GM23338 (cell line): Measurements from ENCODE around the gene INO80B. TPM values are rescaled to one million over a fixed set of nuclear protein-coding genes. Genes with fewer than 3 reads are reported as not detected.

Source experiments
- ATAC-seq: fragments of 200-7000 bp; cut with Tn5 transposase; 3 replicates; pipeline ENCODE4 v1.9.1; 2020
- DNase-seq: peaks from one replicate; pipeline ENCODE4 v3.0.0-alpha.2; 2015; ENCODE audit warnings: low spot score
- H2AFZ ChIP-seq: fragments of 200-600 bp; sonication (generic); 2 replicates; pipeline ENCODE4 v1.8.0; 2016; ENCODE audit warnings: antibody characterized with exemption, mild to moderate bottlenecking, moderate library complexity
- H3F3A ChIP-seq: fragments of 200-600 bp; sonication (generic); replicated peaks from 2 replicates; pipeline ENCODE4 v1.8.0; 2017; ENCODE audit warnings: antibody characterized with exemption, mixed run types, low read depth
- H3K27ac ChIP-seq: fragments of 200-600 bp; sonication (generic); 2 replicates; pipeline ENCODE4 v1.6.1; 2016; ENCODE audit warnings: low read depth
- H3K27me3 ChIP-seq: fragments of 200-600 bp; sonication (generic); 2 replicates; pipeline ENCODE4 v1.8.0; 2016; ENCODE audit warnings: mild to moderate bottlenecking, mixed run types, moderate library complexity; ENCODE audit not compliant: insufficient read depth
- H3K36me3 ChIP-seq: fragments of 200-600 bp; sonication (generic); 2 replicates; pipeline ENCODE4 v1.8.0; 2016; ENCODE audit warnings: mild to moderate bottlenecking; ENCODE audit not compliant: insufficient read depth
- H3K4me1 ChIP-seq: fragments of 200-600 bp; sonication (generic); 2 replicates; pipeline ENCODE4 v1.8.0; 2016; ENCODE audit warnings: mild to moderate bottlenecking, moderate library complexity; ENCODE audit not compliant: insufficient read depth
- H3K4me2 ChIP-seq: fragments of 200-600 bp; sonication (generic); 2 replicates; pipeline ENCODE4 v1.7.1; 2017; ENCODE audit warnings: mixed run types
- H3K4me3 ChIP-seq: fragments of 200-600 bp; sonication (generic); 2 replicates; pipeline ENCODE4 v1.6.1; 2016; ENCODE audit warnings: mixed run types
- H3K79me2 ChIP-seq: fragments of 200-600 bp; sonication (generic); replicated peaks from 2 replicates; pipeline ENCODE4 v1.8.0; 2017; ENCODE audit warnings: mild to moderate bottlenecking; ENCODE audit not compliant: insufficient read depth
- H3K9me2 ChIP-seq: fragments of 200-600 bp; sonication (generic); 2 replicates; pipeline ENCODE4 v1.8.0; 2017; ENCODE audit not compliant: insufficient read depth
- H4K20me1 ChIP-seq: fragments of 200-600 bp; sonication (generic); replicated peaks from 2 replicates; pipeline ENCODE4 v1.8.0; 2017; ENCODE audit warnings: mild to moderate bottlenecking; ENCODE audit not compliant: insufficient read depth
- H3K27ac Mint-ChIP-seq: 2 replicates; pipeline ENCODE4 v1.8.0; 2020; ENCODE audit warnings: inconsistent platforms, mild to moderate bottlenecking, moderate library complexity, mixed read lengths
- H3K27me3 Mint-ChIP-seq: 3 replicates; pipeline ENCODE4 v1.8.0; 2022; ENCODE audit warnings: low read depth, mild to moderate bottlenecking, moderate library complexity, mixed read lengths, inconsistent platforms; ENCODE audit not compliant: insufficient read depth, poor library complexity
- H3K36me3 Mint-ChIP-seq: 3 replicates; pipeline ENCODE4 v1.8.0; 2021; ENCODE audit warnings: low read depth, mild to moderate bottlenecking, inconsistent platforms, moderate library complexity, mixed read lengths
- H3K4me1 Mint-ChIP-seq: 3 replicates; pipeline ENCODE4 v1.8.0; 2020; ENCODE audit warnings: mild to moderate bottlenecking, inconsistent platforms, mixed read lengths
- H3K4me3 Mint-ChIP-seq: 3 replicates; pipeline ENCODE4 v1.8.0; 2021; ENCODE audit warnings: moderate library complexity, mild to moderate bottlenecking, inconsistent platforms, mixed read lengths
- H3K9me3 Mint-ChIP-seq: 3 replicates; pipeline ENCODE4 v1.8.0; 2020; ENCODE audit warnings: moderate library complexity, mild to moderate bottlenecking, inconsistent platforms, mixed read lengths
- CREB1 ChIP-seq: fragments of 250-450 bp; sonication (Bioruptor Pico); IDR thresholded peaks from 2 replicates; pipeline ENCODE4 v1.5.0; 2020; ENCODE audit warnings: low read depth, mild to moderate bottlenecking, moderate library complexity
- CTCF ChIP-seq, 2 experiments: fragments of 200-600 bp in 1 of 2; sonication (generic) in 1 of 2; conservative IDR thresholded peaks; 2 replicates each; pipeline versions ENCODE4 v1.5.1 to v1.6.1; 2016 to 2017; ENCODE audit warnings: antibody characterized with exemption in 2 of 2, low read depth in 2 of 2, mild to moderate bottlenecking in 2 of 2, moderate library complexity in 1 of 2
- JUNB ChIP-seq: IDR thresholded peaks from one replicate; pipeline ENCODE4 v1.6.1; 2016; ENCODE audit warnings: antibody characterized with exemption; ENCODE audit not compliant: unreplicated experiment
- NANOG ChIP-seq: IDR thresholded peaks from 2 replicates; pipeline ENCODE4 v1.6.1; 2016; ENCODE audit warnings: antibody characterized with exemption, borderline replicate concordance
- POLR2AphosphoS5 ChIP-seq: IDR thresholded peaks from 2 replicates; pipeline ENCODE4 v1.6.1; 2016; ENCODE audit warnings: antibody characterized with exemption, low read depth
- STAT1 ChIP-seq: IDR thresholded peaks from one replicate; pipeline ENCODE4 v1.6.1; 2016; ENCODE audit warnings: antibody characterized with exemption; ENCODE audit not compliant: unreplicated experiment
- ZNF114 ChIP-seq: fragments of 250-450 bp; sonication (Bioruptor Pico); IDR thresholded peaks from 2 replicates; pipeline ENCODE4 v1.5.0; 2020; ENCODE audit warnings: mild to moderate bottlenecking, moderate library complexity
- ZNF331 ChIP-seq: fragments of 250-450 bp; sonication (Bioruptor Pico); IDR thresholded peaks from 2 replicates; pipeline ENCODE4 v1.5.0; 2020; ENCODE audit warnings: low read depth, mild to moderate bottlenecking, moderate library complexity
- polyA plus RNA-seq: library from polyadenylated mRNA; unstranded; fragments of >200 nt; fragmentation: Nextera tagmentation; extraction: Ambion mirVana; gene quantifications from 2 replicates; pipeline ENCODE4 v1.2.1, GENCODE V29; 2016
- total RNA-seq: library from RNA; depleted of rRNA; stranded (reverse); fragments of >200 nt; shearing (Covaris generic); gene quantifications from 2 replicates; pipeline ENCODE4 v1.2.3, GENCODE V29; 2014
- TF ChIP-seq, protein P1 (sequence below): fragments of 250-450 bp; sonication (Bioruptor Pico); IDR thresholded peaks from 2 replicates; pipeline ENCODE4 v1.5.0; 2020; ENCODE audit warnings: mild to moderate bottlenecking, moderate library complexity

Gene INO80B
- total and polyA plus RNA-seq, 2 experiments from 2014 or later, result 5.1 to 21.8 TPM

GRCh38 chr2:74450570-74451190, 4.2 kb upstream of the INO80B start:
- Histone ChIP-seq H3K4me3 (no peak overlapping the region), H3K27ac (no peak overlapping the region), H3K36me3 (no peaks in the 10 kb centered on the region), H3K4me1 (peaks cover 4% of the 10 kb centered on the region; the same call in 1 of the 2 replicates), H3K27me3 (no peaks in the 10 kb centered on the region), H3K79me2 (no peaks in the 10 kb centered on the region; the same call in 1 of the 2 replicates), H4K20me1 (no peaks in the 10 kb centered on the region), H3F3A (peaks cover 9% of the 10 kb centered on the region; the same call in 1 of the 2 replicates), H2AFZ (no peak overlapping the region), H3K9me2 (no peaks in the 10 kb centered on the region), H3K4me2 (no peak overlapping the region)
- ATAC-seq (no peak), DNase-seq (no peak)
- H3K9me3 Mint-ChIP-seq, result no peaks in the 10 kb centered on the region; the same call in 2 of the 3 replicates
- H3K27ac Mint-ChIP-seq, result no peak overlapping the region
- H3K4me1 Mint-ChIP-seq, result peaks cover 6% of the 10 kb centered on the region
- peaks cover 10% of the 10 kb centered on the region for H3K27me3 Mint-ChIP-seq
- no peaks in the 10 kb centered on the region for H3K36me3 Mint-ChIP-seq
- H3K4me3 Mint-ChIP-seq, result no peak overlapping the region
- TF ChIP-seq ZNF114 (CRISPR knock-in tag), result no peak
- TF ChIP-seq ZNF331 (CRISPR knock-in tag), result no peak

GRCh38 chr2:74457129-74457548, 2.3 kb downstream of the INO80B start:
- Histone ChIP-seq H3K4me2 (peak overlapping the region; percentile 88), H3K4me1 (peaks cover 17% of the 10 kb centered on the region), H3K9me2 (no peaks in the 10 kb centered on the region), H3K27ac (peak overlapping the region; percentile 98), H3K4me3 (peak overlapping the region; percentile 70), H3K27me3 (no peaks in the 10 kb centered on the region), H2AFZ (peak overlapping the region; percentile 89), H3K79me2 (peaks cover 5% of the 10 kb centered on the region), H4K20me1 (peaks cover 4% of the 10 kb centered on the region; the same call in 1 of the 2 replicates), H3F3A (peaks cover 21% of the 10 kb centered on the region), H3K36me3 (no peaks in the 10 kb centered on the region)
- Mint-ChIP-seq H3K27me3 (peaks cover 24% of the 10 kb centered on the region), H3K27ac (peak overlapping the region; percentile 94), H3K36me3 (peaks cover 8% of the 10 kb centered on the region), H3K4me3 (peak overlapping the region; percentile 94), H3K9me3 (no peaks in the 10 kb centered on the region; the same call in 1 of the 3 replicates), H3K4me1 (peaks cover 32% of the 10 kb centered on the region)
- ATAC-seq (peak; percentile 23; the same call in 2 of the 3 replicates), DNase-seq (no peak)
- TF ChIP-seq CTCF (conservative IDR thresholded peaks at IDR 0.05; ENCODE audit: low read depth in 2 of 2) (peak in 1 of 2 experiments; percentile 4; a peak in 1 of 4 replicates), STAT1 (no peak), NANOG (no peak), ZNF114 (CRISPR knock-in tag) (no peak), POLR2AphosphoS5 (no peak; the same call in none of the 2 replicates), JUNB (no peak), CREB1 (no peak)
- TF ChIP-seq, protein P1, sequence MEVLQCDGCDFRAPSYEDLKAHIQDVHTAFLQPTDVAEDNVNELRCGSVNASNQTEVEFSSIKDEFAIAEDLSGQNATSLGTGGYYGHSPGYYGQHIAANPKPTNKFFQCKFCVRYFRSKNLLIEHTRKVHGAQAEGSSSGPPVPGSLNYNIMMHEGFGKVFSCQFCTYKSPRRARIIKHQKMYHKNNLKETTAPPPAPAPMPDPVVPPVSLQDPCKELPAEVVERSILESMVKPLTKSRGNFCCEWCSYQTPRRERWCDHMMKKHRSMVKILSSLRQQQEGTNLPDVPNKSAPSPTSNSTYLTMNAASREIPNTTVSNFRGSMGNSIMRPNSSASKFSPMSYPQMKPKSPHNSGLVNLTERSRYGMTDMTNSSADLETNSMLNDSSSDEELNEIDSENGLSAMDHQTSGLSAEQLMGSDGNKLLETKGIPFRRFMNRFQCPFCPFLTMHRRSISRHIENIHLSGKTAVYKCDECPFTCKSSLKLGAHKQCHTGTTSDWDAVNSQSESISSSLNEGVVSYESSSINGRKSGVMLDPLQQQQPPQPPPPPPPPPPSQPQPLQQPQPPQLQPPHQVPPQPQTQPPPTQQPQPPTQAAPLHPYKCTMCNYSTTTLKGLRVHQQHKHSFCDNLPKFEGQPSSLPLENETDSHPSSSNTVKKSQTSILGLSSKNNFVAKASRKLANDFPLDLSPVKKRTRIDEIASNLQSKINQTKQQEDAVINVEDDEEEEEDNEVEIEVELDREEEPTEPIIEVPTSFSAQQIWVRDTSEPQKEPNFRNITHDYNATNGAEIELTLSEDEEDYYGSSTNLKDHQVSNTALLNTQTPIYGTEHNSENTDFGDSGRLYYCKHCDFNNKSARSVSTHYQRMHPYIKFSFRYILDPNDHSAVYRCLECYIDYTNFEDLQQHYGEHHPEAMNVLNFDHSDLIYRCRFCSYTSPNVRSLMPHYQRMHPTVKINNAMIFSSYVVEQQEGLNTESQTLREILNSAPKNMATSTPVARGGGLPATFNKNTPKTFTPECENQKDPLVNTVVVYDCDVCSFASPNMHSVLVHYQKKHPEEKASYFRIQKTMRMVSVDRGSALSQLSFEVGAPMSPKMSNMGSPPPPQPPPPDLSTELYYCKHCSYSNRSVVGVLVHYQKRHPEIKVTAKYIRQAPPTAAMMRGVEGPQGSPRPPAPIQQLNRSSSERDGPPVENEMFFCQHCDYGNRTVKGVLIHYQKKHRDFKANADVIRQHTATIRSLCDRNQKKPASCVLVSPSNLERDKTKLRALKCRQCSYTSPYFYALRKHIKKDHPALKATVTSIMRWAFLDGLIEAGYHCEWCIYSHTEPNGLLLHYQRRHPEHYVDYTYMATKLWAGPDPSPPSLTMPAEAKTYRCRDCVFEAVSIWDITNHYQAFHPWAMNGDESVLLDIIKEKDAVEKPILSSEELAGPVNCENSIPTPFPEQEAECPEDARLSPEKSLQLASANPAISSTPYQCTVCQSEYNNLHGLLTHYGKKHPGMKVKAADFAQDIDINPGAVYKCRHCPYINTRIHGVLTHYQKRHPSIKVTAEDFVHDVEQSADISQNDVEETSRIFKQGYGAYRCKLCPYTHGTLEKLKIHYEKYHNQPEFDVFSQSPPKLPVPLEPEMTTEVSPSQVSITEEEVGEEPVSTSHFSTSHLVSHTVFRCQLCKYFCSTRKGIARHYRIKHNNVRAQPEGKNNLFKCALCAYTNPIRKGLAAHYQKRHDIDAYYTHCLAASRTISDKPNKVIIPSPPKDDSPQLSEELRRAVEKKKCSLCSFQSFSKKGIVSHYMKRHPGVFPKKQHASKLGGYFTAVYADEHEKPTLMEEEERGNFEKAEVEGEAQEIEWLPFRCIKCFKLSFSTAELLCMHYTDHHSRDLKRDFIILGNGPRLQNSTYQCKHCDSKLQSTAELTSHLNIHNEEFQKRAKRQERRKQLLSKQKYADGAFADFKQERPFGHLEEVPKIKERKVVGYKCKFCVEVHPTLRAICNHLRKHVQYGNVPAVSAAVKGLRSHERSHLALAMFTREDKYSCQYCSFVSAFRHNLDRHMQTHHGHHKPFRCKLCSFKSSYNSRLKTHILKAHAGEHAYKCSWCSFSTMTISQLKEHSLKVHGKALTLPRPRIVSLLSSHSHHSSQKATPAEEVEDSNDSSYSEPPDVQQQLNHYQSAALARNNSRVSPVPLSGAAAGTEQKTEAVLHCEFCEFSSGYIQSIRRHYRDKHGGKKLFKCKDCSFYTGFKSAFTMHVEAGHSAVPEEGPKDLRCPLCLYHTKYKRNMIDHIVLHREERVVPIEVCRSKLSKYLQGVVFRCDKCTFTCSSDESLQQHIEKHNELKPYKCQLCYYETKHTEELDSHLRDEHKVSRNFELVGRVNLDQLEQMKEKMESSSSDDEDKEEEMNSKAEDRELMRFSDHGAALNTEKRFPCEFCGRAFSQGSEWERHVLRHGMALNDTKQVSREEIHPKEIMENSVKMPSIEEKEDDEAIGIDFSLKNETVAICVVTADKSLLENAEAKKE (CRISPR knock-in tag), result no peak
